ENCODE measurements around the gene SRRM5.

DNA sequence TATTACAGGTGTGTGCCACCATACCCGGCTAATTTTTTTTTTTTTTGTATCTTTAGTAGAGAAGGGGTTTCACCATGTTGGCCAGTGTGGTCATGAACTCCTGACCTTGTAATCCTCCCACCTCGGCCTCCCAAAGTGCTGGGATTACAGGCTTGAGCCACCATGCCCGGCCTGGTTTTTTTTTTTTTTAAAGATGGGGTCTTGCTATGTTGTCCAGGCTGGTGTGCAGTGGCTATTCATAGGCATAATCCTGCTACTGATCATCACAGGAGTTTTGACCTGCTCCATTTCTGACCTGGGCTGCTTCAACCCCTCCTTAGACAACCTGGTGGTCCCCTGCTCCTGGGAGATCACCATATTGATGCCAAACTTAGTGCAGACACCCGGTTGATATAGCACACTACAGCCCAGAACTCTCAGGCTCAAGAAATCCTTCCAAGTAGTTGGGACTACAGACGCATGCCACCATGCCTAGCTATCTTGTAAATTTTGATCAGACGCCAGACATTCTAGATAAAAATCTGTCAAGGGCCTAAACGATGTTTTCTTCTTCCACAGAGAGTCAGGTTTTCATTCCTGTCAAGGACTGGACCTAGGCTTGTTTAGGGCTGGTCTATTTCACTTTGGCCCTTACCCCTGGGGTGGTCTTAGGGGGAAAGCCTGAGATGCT lies 48.5 kb downstream of the SRRM5 start:
- TF ChIP-seq, protein P1, sequence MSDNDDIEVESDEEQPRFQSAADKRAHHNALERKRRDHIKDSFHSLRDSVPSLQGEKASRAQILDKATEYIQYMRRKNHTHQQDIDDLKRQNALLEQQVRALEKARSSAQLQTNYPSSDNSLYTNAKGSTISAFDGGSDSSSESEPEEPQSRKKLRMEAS (IDR thresholded peaks at IDR 0.05) = no peak
- no peak for TF ChIP-seq SRF (IDR thresholded peaks at IDR 0.05; ENCODE audit: low read depth)
- TF ChIP-seq, protein P2, sequence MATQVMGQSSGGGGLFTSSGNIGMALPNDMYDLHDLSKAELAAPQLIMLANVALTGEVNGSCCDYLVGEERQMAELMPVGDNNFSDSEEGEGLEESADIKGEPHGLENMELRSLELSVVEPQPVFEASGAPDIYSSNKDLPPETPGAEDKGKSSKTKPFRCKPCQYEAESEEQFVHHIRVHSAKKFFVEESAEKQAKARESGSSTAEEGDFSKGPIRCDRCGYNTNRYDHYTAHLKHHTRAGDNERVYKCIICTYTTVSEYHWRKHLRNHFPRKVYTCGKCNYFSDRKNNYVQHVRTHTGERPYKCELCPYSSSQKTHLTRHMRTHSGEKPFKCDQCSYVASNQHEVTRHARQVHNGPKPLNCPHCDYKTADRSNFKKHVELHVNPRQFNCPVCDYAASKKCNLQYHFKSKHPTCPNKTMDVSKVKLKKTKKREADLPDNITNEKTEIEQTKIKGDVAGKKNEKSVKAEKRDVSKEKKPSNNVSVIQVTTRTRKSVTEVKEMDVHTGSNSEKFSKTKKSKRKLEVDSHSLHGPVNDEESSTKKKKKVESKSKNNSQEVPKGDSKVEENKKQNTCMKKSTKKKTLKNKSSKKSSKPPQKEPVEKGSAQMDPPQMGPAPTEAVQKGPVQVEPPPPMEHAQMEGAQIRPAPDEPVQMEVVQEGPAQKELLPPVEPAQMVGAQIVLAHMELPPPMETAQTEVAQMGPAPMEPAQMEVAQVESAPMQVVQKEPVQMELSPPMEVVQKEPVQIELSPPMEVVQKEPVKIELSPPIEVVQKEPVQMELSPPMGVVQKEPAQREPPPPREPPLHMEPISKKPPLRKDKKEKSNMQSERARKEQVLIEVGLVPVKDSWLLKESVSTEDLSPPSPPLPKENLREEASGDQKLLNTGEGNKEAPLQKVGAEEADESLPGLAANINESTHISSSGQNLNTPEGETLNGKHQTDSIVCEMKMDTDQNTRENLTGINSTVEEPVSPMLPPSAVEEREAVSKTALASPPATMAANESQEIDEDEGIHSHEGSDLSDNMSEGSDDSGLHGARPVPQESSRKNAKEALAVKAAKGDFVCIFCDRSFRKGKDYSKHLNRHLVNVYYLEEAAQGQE (IDR thresholded peaks at IDR 0.05; ENCODE audit: low read depth) = no peak
- TF ChIP-seq, protein P3, sequence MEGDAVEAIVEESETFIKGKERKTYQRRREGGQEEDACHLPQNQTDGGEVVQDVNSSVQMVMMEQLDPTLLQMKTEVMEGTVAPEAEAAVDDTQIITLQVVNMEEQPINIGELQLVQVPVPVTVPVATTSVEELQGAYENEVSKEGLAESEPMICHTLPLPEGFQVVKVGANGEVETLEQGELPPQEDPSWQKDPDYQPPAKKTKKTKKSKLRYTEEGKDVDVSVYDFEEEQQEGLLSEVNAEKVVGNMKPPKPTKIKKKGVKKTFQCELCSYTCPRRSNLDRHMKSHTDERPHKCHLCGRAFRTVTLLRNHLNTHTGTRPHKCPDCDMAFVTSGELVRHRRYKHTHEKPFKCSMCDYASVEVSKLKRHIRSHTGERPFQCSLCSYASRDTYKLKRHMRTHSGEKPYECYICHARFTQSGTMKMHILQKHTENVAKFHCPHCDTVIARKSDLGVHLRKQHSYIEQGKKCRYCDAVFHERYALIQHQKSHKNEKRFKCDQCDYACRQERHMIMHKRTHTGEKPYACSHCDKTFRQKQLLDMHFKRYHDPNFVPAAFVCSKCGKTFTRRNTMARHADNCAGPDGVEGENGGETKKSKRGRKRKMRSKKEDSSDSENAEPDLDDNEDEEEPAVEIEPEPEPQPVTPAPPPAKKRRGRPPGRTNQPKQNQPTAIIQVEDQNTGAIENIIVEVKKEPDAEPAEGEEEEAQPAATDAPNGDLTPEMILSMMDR (IDR thresholded peaks at IDR 0.05 in 2 of 3, conservative IDR thresholded peaks at IDR 0.05 in 1 of 3; ENCODE audit: borderline replicate concordance in 1 of 3, insufficient read depth in 1 of 3, low read depth in 2 of 3, low read length in 2 of 3) = no peak
- TF ChIP-seq POLR2A (IDR thresholded peaks at IDR 0.05; ENCODE audit: borderline replicate concordance, extremely low read depth, insufficient read depth, insufficient read length) = no peak
- no peak for TF ChIP-seq POLR2AphosphoS5 (IDR thresholded peaks at IDR 0.05; ENCODE audit: low read depth, low read length)
- no peak for TF ChIP-seq CEBPB (IDR thresholded peaks at IDR 0.05; ENCODE audit: low read depth)
- TF ChIP-seq SIN3A (IDR thresholded peaks at IDR 0.05; ENCODE audit: low read depth) = no peak
- no peak for TF ChIP-seq EZH2 (IDR thresholded peaks at IDR 0.05)
- TF ChIP-seq ATF3 (IDR thresholded peaks at IDR 0.05) = no peak
- no peak for TF ChIP-seq ZBTB33 (IDR thresholded peaks at IDR 0.05; ENCODE audit: extremely low read depth, insufficient replicate concordance, low read length)
- no peak for TF ChIP-seq SP1 (IDR thresholded peaks at IDR 0.05; ENCODE audit: low read depth)

All from HCT116 (cell line).